LoVo (cell line): ENCODE measurements around the gene PAQR3.
A peak's percentile ranks its signal among the peaks of the same experiment; 100 is the strongest.

ENCODE experiments used
- DNase-seq: peaks from one replicate; pipeline ENCODE4 v3.0.0-alpha.2; 2016; ENCODE audit warnings: low spot score

PAQR3 gene

GRCh38 chr4:78862314-78862737, 76.9 kb downstream of the PAQR3 start:
- DNase-seq = peak; percentile 69
